Stimulated activated CD4-positive, alpha-beta T cell treated with anti-CD3 and anti-CD28 coated beads, Interleukin-1b, Interleukin-23, amount 100 ng/mL, for 48 hours (primary cell): ENCODE measurements around the gene MCRIP2.

Experiments
- DNase-seq: peaks from one replicate; pipeline ENCODE4 v3.0.0-alpha.2; 2020

MCRIP2 gene

DNA sequence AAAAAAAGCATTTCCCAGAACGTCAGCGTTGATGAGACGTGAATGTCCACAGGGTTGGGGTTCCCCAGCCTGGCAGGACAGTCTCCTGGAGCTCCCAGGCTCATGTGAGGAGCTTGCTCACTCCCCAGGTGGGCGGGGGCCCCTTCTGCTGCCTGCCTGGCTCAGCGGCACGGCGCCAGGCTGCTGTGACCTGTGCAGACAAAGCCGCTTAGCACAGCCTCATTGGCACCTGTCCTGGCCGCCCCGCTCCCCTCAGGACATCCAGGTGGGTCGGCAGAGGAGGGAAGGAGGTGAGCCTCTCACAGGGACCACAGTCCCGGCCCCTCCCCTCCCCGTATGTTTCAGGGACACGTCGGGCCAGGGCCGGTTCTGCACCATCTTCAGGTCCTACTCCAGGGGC, 23.8 kb upstream of the MCRIP2 start:
- DNase-seq = no peak

DNA sequence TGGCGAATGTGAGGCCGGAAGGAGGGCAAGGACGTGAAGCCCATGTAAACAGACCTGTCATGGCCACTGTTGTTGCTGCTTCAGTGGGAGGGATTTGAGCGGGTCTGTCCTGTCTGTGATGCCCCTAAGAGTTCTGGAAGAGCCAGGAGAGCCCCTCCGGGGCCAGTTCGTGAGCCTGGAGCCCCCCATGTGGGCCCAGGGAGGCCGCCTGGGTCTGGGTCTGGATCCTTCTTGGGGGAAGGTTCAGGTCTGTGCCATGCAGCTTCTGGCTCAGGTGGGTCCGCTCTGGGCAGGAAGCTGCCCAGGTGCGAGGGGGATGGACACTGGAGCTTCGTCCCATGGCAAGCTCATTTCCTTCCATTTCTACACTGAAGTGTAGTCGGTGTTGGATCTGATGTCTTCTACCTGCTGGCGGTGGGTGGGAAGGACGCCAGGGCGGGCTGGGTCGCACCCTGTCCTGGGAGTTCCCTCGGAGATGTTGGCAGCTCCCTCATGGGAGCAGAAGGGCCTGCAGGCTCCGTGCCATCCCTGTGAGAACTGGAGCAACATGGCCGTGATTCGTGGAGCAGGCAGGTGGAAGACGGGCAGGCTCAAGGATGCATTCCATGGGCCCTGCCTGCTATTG, 22.0 kb upstream of the MCRIP2 start:
- DNase-seq = no peak

DNA sequence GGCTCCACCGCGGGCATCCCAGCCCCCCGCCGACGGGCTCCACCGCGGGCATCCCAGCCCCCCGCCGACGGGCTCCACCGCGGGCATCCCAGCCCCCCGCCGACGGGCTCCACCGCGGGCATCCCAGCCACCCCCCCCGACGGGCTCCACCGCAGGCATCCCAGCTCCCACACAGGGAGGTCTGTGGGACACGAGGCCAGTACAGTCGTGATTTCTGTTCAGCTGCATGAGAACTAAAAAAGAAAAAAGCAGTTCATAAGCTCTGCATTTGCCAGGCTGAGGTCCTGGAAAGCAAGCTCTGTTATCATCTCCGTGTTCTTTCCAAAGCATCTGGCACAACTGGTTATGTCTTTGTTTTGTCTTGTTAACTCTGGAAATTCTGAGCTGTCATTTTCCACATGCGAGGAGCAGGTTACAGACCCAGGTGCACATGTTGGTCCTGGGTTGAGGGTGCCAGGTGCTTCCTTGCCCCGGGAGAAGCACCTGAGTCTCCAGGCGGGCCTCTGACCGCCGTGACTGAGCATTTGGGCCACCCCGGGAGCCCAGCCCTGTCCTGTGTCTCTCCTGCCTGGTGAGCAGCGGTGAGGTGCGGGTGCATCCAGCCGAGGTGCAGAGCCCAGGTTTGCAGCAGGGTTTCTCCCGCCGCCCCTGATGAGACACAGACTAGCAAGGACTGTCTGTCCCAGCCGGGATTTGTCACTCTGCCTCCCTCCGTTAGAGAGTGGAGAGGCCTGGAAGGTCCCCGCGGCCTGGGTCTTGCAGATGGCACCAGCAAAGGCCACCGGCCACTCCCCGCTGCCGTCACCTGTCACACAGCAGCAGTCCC, 20.7 kb upstream of the MCRIP2 start:
- no peak for DNase-seq

DNA sequence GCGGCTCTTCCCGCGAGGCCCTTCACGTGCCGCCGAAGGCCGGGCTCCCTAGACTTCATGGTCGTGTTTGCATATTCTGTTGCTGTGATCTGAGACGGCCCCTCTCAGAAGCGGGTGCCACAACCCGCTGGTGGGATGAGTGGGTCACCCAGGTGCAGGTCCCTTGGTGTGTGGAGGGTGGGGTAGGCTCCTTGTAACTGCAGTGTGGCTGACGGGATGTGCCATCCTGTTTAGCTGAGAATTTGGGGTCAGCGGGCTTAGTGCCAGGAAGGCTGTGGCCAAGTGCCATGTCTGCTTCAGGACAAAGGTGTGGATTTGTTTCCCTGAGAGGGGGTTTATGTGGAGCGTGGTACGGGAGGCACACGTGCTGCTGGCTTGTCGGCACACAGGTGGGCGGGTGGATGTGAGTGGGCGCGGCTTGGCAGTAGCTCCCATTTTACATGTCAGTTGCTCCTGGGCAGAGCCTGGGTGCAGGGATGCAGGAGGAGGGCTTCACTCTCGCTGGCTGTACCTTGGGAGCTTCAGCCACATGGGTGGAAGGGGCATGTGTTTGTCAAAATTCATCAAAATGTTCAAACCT, 20.0 kb upstream of the MCRIP2 start:
- DNase-seq = no peak

DNA sequence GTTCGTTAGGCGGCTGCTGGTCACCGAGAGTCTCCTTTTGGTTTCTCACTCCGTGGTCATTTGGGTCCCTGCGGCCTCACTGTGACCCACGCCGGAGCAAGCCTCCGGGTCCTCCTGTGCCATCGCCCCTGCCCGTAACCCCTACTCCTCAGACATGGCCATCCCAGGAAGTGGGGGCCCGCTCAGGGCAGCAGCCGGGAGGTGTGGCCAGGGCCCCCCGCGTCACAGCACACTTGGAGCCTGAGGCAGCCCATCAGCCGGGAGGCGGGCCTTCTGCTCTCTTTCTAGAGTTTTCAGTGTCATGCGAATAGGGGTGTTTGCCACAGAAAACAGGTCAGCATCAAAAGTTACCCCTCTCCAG, 18.7 kb upstream of the MCRIP2 start:
- no peak for DNase-seq

DNA sequence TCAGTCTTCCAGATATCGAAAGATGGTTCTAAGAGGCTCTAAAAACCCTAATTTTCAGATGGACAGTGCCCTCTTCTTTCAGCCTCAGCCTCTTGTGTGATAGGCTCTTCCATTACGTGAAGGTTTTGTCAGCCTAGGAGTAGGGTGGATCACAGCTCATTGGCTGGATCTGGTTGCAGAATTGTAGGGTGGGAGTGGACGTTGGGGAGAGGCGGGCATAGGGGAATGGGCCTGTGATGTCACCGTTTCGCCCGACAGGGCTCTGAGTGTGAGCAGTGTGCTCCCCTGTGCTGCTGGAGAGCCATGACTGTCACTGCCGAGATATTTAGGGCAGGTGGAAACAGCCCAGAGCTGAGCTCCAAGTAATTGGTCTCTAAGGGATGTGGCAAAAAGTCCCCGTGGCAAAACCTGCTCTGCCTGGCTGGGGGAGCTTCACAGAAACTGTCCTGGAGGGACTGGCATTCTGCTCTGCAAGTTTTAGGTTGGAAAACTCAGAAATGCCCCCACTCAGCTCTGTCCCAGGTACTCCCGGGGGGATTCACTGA, 17.0 kb upstream of the MCRIP2 start:
- DNase-seq = no peak

DNA sequence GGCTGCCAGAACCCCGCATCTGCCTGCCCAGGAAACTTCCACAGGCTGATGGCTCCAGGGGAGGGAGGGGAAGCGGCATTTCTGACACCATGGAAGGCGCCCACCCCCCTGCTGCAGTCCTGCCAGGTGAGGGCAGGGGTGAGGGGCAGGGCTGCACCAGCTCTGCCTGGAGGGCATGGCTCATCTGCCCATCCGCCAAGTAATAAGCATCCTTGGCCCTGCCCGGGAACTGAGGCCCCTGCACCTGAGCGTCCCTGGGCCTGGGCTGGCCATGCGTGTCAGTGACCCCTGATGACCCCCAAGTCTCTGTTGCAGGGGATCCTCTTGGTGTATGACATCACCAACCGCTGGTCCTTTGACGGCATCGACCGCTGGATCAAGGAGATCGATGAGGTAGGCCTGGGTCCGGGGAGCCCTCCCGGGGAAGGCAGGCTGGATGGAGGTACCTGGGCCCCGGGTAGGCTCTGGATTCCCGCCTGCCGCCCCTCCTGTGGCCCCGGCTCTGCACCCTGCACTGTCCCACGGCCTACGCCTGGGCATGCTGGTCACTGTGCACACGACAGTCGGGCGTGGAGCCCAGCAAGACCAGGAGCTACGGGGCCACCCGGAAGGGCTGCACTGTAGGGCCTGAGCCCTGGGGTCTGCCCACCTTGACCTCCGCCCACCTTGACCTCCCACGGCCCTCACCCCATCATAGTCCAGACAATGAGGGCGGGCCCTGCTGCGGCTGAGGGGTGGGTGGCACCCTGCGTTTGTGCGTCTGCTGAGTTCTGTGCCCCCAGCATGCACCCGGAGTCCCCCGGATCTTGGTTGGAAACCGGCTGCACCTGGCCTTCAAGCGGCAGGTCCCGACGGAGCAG, 16.3 kb upstream of the MCRIP2 start:
- no peak for DNase-seq

DNA sequence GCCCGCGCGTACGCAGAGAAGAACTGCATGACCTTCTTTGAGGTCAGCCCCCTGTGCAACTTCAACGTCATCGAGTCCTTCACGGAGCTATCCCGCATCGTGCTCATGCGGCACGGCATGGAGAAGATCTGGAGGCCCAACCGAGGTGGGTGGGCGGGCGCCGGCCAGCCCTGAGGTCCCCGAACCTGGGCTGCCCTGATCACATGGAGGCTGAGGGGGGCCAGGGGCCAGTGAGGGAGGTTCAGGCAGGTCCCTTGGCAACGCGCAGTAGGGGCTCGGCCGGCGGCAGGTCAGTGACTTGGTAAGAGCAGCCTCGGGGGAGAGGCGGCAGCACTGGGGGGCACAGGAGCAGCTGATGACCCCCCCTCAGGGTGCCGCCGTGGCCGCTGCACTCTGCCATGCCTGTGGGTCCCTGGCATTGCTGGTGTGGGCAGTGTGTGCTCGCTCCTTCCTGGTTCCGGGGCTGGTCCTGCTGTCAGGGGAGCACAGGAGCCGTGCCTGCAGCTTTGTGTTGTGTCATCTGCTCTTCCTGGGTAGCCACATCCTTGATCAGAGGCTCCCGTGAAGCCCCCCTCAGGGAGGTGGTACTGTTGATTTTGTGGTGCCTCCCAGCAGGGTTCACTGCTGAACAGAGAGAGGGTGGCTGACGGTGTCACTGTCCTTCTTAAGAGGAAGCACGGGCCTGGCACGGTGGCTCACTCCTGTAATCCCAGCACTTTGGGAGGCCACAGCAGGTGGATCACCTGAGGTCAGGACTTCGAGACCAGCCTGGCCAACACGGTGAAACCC, 15.5 kb upstream of the MCRIP2 start:
- DNase-seq = no peak

DNA sequence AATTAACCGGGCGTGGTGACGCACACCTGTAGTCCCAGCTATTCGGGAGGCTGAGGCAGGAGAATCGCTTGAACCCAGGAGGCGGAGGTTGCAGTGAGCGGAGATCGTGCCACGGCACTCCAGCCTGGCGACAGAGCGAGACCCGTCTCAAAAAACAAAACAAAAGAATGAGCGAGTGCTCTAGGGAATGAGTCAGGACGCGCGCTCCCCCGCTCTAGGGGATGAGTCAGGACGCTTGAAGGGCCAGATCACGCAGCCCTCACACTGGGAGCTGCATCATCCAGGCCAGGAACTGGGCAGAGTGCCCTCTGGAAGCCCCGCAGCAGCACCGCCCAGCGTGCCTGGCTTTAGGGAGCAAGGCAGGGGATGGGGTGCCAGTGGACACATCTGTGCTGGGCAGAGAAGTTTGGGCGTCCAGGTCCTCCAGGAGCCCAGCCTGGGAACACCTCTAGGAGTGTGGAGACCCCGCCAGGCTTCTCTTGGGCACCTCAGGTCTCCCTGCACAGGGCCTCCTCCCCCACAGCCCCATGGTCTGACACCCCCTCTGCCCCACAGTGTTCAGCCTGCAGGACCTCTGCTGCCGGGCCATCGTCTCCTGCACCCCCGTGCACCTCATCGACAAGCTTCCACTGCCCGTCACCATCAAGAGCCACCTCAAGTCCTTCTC, 14.7 kb upstream of the MCRIP2 start:
- no peak for DNase-seq

DNA sequence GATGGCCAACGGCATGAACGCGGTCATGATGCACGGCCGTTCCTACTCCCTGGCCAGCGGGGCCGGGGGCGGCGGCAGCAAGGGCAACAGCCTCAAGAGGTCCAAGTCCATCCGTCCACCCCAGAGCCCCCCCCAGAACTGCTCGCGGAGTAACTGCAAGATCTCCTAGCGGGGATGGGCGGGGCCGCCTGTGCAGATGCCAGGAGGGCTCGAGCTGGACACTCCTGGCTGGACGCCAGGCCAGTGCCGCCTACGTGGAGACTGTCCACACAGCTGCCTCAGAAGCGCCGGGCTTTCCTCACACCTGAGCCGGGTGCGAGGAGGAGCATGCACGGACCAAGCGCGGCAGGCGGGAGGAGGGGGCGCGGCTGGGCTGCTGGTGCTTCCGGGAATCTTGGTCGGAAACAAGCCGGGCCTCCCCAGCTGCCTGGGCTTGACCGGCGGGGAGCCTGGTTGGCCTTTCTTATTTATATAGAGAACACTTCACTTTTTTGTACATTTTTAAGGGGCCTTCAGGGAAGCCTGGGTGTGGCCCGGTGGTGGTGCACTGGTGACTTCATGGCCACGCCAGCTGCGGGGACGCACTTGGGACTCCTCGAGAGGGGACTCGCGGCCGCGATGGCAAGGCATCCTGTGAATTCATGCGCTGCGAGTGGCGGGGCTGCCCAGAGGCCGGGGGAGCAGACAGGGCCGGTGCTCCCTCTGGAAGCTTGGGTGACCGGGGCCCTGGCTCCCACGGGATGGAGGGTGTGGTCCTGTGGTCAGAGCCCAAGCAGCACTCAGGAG, 14.0 kb upstream of the MCRIP2 start:
- DNase-seq = no peak

DNA sequence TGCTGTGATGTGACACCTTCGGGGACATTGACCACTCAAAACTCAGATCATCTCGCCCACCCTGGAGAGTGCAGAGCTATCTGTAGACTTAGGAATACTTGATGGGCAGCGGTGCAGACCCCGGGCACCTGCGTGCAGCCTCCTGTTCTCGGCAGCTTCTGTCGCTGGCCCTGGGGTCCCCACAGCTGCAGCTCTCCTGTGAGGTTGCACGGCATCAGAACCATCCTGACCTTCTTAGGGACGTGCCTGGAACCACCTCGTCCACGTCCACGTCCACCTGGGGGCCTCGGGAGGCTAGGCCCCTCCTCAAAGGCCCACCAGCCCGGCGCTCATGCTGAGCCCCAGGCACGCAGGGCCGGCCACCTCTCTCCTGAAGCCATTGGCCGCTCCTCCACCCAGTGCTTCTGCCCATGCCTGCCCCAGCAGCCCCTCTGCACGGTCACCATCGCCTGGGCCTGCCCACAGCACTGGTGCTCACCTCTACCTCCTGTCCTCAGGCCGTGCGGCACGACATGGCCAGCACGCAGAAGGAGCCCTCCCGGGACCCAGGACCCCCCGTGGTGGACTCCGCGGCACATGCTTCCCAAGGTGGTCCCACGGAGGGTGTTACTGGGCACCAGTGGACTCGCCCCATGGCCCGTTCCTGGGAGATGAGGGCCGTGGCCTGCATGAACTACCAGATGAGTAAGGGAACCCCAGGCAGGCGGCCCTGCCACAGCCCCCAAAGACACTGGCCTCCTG, 13.1 kb upstream of the MCRIP2 start:
- DNase-seq = no peak

DNA sequence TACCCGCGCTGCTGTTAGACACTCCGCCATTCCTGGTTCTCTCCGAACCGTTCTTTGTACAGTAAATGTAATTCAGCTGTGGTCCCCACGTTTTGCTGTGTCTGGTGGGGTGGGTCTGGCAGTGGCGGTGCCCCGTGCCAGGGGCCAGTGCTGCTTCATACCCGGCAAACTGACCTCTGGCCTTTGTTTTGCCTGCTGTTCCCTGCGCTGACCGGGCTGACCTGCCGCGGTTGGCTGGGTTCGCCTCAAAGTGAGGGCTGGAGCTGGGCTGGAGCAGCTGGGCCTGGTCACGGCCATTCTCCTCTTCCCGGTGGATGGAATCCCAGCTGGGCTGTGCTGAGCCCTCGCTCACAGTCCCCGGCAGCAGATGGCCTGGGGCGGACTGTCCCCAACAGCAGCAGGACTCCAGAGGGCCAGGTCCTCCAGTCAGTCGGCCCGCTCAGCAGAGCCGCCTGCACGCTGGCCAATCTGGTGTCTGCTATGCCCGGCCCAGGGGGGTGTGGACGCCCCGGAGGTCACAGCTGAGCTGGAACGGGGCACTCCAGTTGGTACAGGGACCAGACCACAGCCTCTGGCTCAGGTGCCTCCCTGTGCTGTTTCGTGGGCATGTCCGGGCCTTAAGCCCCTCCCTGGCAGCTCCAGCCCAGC, 12.3 kb upstream of the MCRIP2 start:
- DNase-seq = no peak

DNA sequence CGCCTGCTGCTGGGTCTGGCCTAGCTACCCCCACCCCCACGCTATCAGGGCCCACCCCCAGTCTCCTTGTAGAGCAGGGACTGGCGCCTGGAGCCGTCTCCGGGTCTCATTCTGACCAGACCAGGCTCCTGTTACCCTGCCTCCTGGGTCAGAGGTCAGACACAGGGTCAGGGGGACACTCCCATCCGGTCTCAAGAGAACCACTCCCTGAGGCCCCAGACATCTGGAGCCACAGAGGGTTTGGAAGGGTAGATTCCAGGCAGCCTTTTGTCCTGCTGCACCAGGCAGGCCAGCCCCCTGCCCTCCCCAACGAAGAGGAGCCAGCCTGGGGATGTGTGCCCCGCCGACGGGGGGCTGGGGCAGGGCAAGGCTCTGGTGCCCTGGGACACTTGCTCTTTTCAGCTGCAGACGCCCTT, 11.8 kb upstream of the MCRIP2 start:
- DNase-seq = no peak

DNA sequence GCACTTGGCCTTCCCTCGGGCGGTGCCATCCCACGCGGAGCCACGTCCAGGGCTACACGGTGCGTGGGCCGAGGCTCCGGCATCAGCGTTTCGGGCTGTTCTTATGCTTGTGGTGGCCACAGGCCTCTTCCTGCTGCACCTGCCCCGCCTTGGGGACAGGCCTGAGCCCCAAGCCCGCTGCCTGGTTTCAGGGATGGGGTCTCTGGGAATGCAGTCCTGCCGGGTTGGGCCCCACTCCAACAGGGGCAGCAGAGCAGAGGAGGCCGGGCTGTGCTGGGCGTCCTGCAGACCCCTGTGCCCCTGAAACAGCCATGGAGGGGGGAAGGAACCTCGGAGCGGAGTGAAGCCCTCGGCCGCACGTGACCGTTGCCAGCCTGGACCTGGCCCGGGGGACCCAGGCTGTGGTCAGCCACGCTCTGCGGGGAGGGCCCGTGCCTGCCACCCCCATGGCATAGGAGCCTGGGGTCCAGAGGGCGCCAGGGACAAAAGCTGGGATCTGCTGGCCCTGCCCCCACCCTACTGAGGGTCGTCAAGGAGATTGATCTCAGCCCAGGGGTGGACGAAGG, 11.3 kb upstream of the MCRIP2 start:
- DNase-seq = no peak

DNA sequence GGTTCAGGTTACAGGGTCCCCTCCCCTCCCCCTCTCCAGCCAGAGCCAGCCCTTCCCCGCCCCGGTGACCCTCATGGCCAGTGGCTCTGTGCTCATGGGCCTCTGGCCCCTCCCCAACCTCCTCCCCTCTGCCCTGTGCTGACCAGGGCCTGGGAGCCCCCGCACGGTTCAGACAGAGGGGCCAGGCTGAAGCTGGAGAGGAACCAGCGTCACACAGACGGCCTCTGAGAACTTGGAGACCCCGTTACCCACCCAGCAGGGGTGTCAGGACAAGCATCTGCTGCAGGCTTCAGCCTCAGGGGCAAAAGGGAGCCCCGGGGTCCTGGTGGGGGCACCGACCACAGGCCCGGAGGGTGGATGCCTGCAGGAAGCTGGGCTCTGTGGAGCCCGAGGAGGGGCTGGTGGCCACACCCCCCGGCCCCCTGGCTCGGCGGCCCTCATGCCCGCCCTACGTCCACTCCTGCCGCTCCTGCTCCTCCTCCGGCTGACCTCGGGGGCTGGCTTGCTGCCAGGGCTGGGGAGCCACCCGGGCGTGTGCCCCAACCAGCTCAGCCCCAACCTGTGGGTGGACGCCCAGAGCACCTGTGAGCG, 10.7 kb upstream of the MCRIP2 start, which contains the start of gene WFIKKN1:
WFIKKN1 (plus strand) TSS at position 171 of the 591 bp plus-strand sequence; CDS start at position 440, 269 bp downstream.
- DNase-seq = no peak

DNA sequence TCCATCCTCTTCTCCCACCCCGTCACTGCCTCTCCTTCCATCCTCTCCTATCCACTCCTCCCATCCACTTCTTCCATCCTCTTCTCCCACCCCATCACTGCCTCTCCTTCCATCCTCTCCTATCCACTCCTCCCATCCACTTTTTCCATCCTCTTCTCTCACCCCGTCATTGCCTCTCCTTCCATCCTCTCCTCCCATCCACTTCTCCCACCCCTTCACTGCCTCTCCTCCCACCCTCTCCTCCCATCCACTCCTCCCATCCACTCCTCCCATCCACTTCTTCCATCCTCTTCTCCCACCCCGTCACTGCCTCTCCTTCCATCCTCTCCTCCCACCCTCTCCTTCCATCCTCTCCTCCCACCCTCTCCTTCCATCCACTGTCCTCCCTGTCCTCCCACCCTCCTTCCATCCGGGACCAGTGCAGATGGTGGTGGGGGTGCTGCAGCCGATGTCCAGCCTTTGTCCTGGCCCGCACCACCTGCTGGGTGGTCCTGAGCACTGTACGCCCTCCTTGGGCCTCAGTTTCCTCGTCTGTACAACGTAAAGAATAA, 9.7 kb upstream of the MCRIP2 start:
- DNase-seq = no peak

DNA sequence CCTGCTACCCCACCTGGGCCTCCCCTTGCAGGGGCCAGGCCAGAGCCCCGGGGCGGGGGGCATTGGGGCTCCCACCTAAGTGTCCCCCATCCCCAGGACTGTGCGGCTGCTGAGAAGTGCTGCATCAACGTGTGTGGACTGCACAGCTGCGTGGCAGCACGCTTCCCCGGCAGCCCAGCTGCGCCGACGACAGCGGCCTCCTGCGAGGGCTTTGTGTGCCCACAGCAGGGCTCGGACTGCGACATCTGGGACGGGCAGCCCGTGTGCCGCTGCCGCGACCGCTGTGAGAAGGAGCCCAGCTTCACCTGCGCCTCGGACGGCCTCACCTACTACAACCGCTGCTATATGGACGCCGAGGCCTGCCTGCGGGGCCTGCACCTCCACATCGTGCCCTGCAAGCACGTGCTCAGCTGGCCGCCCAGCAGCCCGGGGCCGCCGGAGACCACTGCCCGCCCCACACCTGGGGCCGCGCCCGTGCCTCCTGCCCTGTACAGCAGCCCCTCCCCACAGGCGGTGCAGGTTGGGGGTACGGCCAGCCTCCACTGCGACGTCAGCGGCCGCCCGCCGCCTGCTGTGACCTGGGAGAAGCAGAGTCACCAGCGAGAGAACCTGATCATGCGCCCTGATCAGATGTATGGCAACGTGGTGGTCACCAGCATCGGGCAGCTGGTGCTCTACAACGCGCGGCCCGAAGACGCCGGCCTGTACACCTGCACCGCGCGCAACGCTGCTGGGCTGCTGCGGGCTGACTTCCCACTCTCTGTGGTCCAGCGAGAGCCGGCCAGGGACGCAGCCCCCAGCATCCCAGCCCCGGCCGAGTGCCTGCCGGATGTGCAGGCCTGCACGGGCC, 8.9 kb upstream of the MCRIP2 start:
- DNase-seq = no peak
